OCI-LY7 (cell line): ENCODE data around the gene VMO1. TPM values are rescaled to one million over a fixed set of nuclear protein-coding genes. Genes with fewer than 3 reads are reported as not detected.

Experiments used
- BruUV-seq: library from RNA; stranded (reverse); fragments of 400-500 nt; replicated peaks from 2 replicates; lab custom pipeline; 2021; lab: Mats Ljungman, UMichigan
- CTCF ChIA-PET: fragments of 300-600 bp; sonication (Branson Sonifier 250); formaldehyde crosslinking; loops from one replicate; lab custom pipeline; 2022; ENCODE audit warnings: antibody characterized with exemption; ENCODE audit not compliant: unreplicated experiment; lab: Charles Lee
- POLR2A ChIA-PET: fragments of 300-600 bp; sonication (Branson Sonifier 250); formaldehyde crosslinking; loops from one replicate; lab custom pipeline; 2022; ENCODE audit warnings: antibody characterized with exemption; lab: Charles Lee
- DNase-seq: peaks from one replicate; pipeline ENCODE4 v3.0.0-alpha.2; 2015; ENCODE audit warnings: low spot score
- H2AFZ ChIP-seq: fragments of 200-600 bp; sonication (generic), shearing (Covaris generic); 2 replicates; pipeline ENCODE4 v1.6.1; 2014; ENCODE audit warnings: mild to moderate bottlenecking, antibody characterized with exemption, low read length, moderate library complexity
- H3K27ac ChIP-seq: fragments of 200-600 bp; sonication (generic); 2 replicates; pipeline ENCODE4 v1.5.1; 2014; ENCODE audit warnings: mixed run types, low read depth, mild to moderate bottlenecking, moderate library complexity, low read length, inconsistent platforms; ENCODE audit not compliant: poor library complexity, severe bottlenecking
- H3K36me3 ChIP-seq: fragments of 200-600 bp; sonication (generic); 2 replicates; pipeline ENCODE4 v1.6.1; 2014; ENCODE audit warnings: mild to moderate bottlenecking, antibody characterized with exemption, low read length, moderate library complexity, mixed read lengths; ENCODE audit not compliant: insufficient read depth
- H3K4me1 ChIP-seq: fragments of 200-600 bp; sonication (generic); 2 replicates; pipeline ENCODE4 v1.5.1; 2014; ENCODE audit warnings: mild to moderate bottlenecking, low read length; ENCODE audit not compliant: insufficient read depth, poor library complexity, severe bottlenecking
- H3K4me2 ChIP-seq: fragments of 200-600 bp; sonication (generic); 2 replicates; pipeline ENCODE4 v1.6.1; 2014; ENCODE audit warnings: mild to moderate bottlenecking, low read length
- H3K4me3 ChIP-seq: fragments of 200-600 bp; sonication (generic); 2 replicates; pipeline ENCODE4 v1.5.1; 2014; ENCODE audit warnings: mild to moderate bottlenecking, low read depth, low read length; ENCODE audit not compliant: poor library complexity, severe bottlenecking
- H3K79me2 ChIP-seq: fragments of 200-600 bp; sonication (generic); 2 replicates; pipeline ENCODE4 v1.6.1; 2016; ENCODE audit warnings: low read depth, mild to moderate bottlenecking, low read length, moderate library complexity, mixed read lengths; ENCODE audit not compliant: insufficient read depth
- H3K9me2 ChIP-seq: fragments of 200-600 bp; sonication (generic); 2 replicates; pipeline ENCODE4 v1.6.1; 2016; ENCODE audit warnings: mild to moderate bottlenecking, low read length, mixed read lengths; ENCODE audit not compliant: insufficient read depth
- H3K9me3 ChIP-seq: fragments of 200-600 bp; sonication (generic); 2 replicates; pipeline ENCODE4 v1.6.1; 2014; ENCODE audit warnings: mild to moderate bottlenecking, mixed run types, low read length, mixed read lengths
- H4K20me1 ChIP-seq: fragments of 200-600 bp; sonication (generic); 2 replicates; pipeline ENCODE4 v1.6.1; 2014; ENCODE audit warnings: mild to moderate bottlenecking, antibody characterized with exemption, low read length, moderate library complexity, mixed read lengths; ENCODE audit not compliant: insufficient read depth
- EZH2phosphoT487 ChIP-seq: fragments of 200-600 bp; sonication (generic); IDR thresholded peaks from 2 replicates; pipeline ENCODE4 v1.6.1; 2018; ENCODE audit warnings: low read depth, borderline replicate concordance, mild to moderate bottlenecking, mixed run types, antibody characterized with exemption, low read length, moderate library complexity, mixed read lengths
- intact Hi-C: fragments of 100-400 bp; cut with micrococcal nuclease; formaldehyde crosslinking; loops from one replicate; pipeline ENCODE4 v1.10.0; 2022; ENCODE audit not compliant: unreplicated experiment
- total RNA-seq, 2 experiments: library from RNA; depleted of rRNA in 1 of 2; stranded (reverse); fragments of >200 nt in 1 of 2; shearing (Covaris generic) in 1 of 2; gene quantifications; 2 replicates each; pipeline ENCODE4 v1.2.3, GENCODE V29; 2014 to 2022
- TF ChIP-seq, protein P1 (sequence below): fragments of 200-600 bp; sonication (generic); conservative IDR thresholded peaks from 2 replicates; pipeline ENCODE4 v1.5.1; 2014; ENCODE audit warnings: mild to moderate bottlenecking, antibody characterized with exemption, low read length, moderate library complexity, mixed read lengths

The VMO1 gene
- total RNA-seq, 2 experiments from 2014 or later, result not detected

DNA sequence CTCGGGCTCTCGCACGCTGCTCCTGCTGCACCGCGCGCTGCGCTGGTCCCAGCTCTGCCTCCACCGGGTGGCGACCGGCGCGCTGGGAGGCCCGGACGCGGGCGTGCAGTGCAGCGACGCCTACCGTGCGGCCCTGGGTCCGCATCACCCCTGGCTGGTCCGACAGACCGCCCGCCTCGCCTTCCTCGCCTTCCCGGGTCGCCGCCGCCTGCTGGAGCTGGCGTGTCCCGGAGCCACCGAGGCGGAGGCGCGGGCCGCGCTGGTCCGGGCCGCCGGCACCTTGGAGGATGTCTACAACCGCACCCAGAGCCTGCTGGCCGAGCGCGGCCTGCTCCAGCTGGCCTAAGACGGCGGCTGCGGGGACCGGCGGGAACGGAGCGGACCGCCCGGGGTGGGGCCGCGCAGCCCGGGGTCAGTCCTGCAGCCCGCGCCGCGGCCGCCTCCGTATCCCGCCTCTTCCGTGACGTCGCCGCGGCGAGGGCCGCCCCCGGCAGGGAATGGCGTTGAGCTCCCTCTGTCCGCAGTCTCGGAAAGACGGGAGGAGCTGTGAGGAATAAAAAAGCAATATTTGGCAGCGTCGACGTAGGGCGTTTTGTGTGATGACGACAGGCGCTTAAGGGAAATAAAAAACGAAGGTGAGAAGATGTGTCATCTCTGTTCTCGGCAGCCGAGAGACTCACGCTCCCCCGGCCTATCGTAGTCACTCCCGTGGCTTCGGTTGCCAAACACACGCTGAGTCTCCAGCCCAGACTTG lies 4.0 kb upstream of the VMO1 start:
- peak overlapping the region; percentile 68 for H3K4me3 ChIP-seq
- no TSS peak for BruUV-seq

DNA sequence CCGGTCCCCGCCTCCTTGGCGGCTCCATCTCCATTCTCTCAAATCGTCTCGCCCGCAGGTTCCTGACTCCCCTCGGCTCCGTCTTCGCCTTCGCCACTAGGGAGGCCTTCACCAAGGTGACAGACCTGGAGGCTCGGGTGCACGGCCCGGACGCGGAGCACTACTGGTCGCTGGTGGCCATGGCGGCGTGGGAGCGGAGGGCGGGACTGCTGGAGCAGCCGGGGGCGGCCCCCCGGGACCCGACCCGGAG lies 3.5 kb upstream of the VMO1 start:
- Histone ChIP-seq H3K4me1 (peaks cover 13% of the 10 kb centered on the region), H3K4me2 (peak overlapping the region; percentile 78), H3K36me3 (no peaks in the 10 kb centered on the region), H3K4me3 (peak overlapping the region; percentile 68), H2AFZ (peak overlapping the region; percentile 95), H3K9me2 (no peaks in the 10 kb centered on the region), H4K20me1 (no peaks in the 10 kb centered on the region), H3K9me3 (no peaks in the 10 kb centered on the region), H3K27ac (no peak overlapping the region), H3K79me2 (no peaks in the 10 kb centered on the region)
- no peak for DNase-seq
- TF ChIP-seq EZH2phosphoT487, result no peak
- TF ChIP-seq, protein P1, sequence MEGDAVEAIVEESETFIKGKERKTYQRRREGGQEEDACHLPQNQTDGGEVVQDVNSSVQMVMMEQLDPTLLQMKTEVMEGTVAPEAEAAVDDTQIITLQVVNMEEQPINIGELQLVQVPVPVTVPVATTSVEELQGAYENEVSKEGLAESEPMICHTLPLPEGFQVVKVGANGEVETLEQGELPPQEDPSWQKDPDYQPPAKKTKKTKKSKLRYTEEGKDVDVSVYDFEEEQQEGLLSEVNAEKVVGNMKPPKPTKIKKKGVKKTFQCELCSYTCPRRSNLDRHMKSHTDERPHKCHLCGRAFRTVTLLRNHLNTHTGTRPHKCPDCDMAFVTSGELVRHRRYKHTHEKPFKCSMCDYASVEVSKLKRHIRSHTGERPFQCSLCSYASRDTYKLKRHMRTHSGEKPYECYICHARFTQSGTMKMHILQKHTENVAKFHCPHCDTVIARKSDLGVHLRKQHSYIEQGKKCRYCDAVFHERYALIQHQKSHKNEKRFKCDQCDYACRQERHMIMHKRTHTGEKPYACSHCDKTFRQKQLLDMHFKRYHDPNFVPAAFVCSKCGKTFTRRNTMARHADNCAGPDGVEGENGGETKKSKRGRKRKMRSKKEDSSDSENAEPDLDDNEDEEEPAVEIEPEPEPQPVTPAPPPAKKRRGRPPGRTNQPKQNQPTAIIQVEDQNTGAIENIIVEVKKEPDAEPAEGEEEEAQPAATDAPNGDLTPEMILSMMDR, result no peak
- CTCF ChIA-PET, result interaction anchor here (0.8 kb wide), 1 partner anchor 55 kb away, joined by 3 read pairs; no protein-coding TSS in a partner anchor
- POLR2A ChIA-PET, result interaction anchor here (0.6 to 0.7 kb wide), 3 partner anchors 10 to 157 kb away, joined by 3 read pairs; no protein-coding TSS in a partner anchor
- intact Hi-C loops, result no loop called here
- no TSS peak for BruUV-seq

More for the DNA sequence above, 4.0 kb upstream of the VMO1 start:
- no peaks in the 10 kb centered on the region for H4K20me1 ChIP-seq
- no peaks in the 10 kb centered on the region for H3K9me2 ChIP-seq
- no peaks in the 10 kb centered on the region for H3K36me3 ChIP-seq
- CTCF ChIA-PET, result interaction anchor here (0.6 to 1.2 kb wide), 4 partner anchors 44 to 782 kb away, joined by 3 to 4 read pairs (median 3); no protein-coding TSS in a partner anchor
- no peaks in the 10 kb centered on the region for H3K79me2 ChIP-seq
- peaks cover 13% of the 10 kb centered on the region for H3K4me1 ChIP-seq
- no peaks in the 10 kb centered on the region; the same call in 1 of the 2 replicates for H3K9me3 ChIP-seq
- H3K27ac ChIP-seq, result peak overlapping the region; percentile 14
- DNase-seq, result peak; percentile 90
- POLR2A ChIA-PET, result interaction anchor here (0.6 to 1.2 kb wide), 7 partner anchors 11 to 267 kb away, joined by 3 to 5 read pairs (median 3); partner anchors contain the start of genes ARRB2 and PLD2
- peak overlapping the region; percentile 95 for H2AFZ ChIP-seq
- TF ChIP-seq, protein P1, result peak; percentile 81
- TF ChIP-seq EZH2phosphoT487, result no peak
- H3K4me2 ChIP-seq, result peak overlapping the region; percentile 78
- intact Hi-C loops, result loop anchor here (1.0 to 2.0 kb wide), 3 partner anchors 80 to 225 kb away; partner anchors contain the start of gene ARRB2
